ENCODE data around the gene ROR2.
A peak's percentile ranks its signal among the peaks of the same experiment; 100 is the strongest.

ROR2 gene

DNA sequence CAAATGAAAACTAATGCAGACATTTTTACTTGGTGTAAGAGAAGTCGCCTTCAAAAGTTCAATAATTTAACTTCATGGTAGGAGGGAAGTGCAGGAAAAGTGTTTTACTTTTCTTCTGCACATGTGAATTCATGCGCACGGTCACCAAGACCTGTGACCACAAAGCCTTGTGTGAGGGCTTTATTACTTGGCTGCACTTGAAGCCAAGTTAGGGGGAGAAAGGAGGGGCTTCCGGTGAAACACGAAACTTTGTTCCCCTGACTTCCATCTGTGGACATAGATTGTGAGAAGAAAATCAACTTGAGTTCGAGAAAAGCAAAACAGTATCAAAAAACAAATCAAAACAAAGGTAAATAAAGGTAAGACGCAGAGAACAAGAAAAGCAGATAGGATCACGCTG is 239.9 kb downstream of the ROR2 start:
- DNase-seq = no peak

DNA sequence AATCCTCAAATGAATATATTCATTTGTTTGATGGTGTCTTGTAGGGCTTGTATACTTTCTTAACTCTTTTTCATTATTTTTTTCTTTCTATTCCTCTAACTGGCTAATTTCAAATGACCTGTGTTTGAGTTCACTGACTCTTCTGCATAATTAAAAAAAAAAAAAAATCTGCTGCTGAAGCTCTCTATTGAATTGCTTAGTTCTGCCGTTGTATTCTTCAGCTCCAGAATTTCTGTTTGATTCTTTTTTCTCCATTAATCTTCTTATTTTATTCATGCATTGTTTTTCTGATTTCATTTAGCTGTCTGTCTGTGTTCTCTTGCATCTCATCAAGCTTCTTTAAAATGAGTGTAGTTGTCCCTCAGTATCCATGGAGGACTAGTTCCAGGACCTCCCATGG is 244.6 kb downstream of the ROR2 start:
- no peak for DNase-seq

DNA sequence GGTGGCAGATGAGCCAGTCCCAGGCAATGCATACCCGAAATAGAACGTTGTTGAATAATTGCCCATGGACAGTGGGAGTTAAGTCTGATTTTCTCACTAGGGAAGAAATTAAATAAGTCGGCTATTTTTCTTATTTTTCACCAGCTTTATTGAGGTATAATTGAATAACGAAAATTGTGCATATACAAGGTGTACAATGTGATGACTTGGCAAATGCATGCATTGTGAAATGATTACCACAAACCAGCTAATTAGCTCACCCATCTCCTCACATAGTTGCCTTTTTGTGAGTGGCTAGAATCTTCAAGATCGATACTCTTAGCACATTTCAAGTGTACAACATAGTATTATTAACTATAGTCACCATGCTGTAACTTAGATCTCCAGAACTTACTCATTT is 249.6 kb downstream of the ROR2 start:
- no peak for DNase-seq

DNA sequence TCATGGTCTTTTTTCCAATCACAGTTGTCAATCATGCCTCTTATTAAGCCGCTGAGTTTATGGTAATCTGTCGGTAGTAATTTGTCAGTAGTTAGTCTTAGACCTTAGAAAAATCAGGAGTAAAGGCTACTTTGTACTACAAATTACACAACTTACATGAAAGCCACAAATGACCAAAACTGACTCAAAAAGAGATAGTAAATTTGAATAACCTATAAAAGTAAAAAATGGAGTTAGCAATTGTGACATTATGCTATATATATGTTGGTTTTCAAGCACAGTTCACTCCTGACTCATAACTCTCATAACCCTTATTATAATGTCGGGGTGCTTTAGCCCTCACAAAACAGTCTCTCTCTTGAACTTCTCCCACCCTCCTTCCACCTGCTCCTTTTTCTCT is 251.8 kb downstream of the ROR2 start:
- no peak for DNase-seq

DNA sequence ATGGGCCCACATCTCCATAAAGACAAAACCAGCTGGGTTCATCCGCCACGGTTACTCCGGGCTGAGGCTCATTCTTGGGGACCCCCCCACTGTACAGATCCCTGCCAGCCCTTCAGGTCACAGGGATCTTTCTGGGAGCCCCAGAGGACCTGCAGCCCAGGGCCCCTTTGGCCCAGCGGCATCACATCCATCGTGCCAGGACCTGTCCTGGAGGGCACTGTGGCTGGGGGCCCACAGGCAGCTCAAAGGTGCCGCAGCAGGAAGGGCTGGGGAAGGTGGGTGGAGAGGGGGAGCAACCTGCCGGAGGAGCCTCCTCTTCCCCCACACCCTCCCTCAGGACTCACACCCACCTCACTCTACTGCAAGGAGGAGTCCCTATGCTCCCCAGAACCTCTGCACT is 252.8 kb downstream of the ROR2 start:
- no peak for DNase-seq

DNA sequence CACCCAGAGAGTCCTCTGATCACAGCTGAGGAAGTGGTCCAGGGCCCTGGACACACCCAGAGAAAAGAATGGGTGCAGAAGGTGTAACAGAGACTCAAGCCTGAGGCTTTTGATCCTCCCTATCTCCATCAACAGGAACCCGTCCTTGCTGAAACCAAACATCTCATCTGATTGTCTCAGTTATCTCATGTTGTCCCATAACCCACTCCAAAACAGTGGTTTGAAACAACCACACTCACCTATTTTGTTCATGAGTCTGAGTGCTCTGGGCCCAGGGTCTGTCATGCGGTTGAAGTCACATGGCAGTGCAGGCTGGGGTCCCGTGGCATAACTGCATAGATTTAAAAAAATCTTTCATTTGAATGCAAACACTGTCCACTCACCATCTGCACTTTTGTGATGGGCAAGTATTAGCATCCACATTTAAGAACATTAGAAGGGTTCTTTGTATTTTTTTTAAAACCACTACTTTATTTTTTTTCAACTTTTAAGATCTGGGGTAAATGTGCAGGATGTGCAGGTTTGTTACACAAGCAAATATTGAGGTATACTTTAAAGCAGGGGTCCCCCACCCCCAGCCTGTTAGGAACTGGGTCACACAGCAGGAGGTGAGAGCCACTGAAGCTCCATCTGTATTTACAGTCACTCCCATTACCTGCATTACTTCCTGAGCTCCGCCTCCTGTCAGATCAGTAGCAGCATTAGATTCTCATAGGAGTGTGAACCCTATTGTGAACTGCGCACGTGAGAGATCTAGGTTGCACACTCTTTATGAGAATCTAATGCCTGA is 255.8 kb downstream of the ROR2 start:
- no peak for DNase-seq

DNA sequence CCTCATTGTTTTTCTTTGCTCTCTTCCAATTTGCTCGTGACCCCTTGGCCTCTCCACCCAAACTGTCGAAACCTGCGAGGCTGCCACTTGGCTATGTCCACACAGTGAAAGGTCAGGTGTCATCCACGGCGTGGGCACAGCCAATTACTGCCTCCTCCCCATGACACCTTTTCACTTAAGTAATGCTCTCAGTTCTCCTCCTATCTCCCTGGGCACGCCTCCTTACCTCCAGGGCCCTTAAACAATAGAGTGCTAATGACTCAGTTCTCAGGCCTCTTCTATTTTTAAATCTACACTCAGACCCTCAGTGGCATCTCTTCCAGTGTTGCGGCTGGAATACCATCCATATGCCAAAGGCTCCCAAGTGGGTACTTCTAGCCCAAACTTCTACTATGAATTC is 256.8 kb downstream of the ROR2 start:
- no peak for DNase-seq

DNA sequence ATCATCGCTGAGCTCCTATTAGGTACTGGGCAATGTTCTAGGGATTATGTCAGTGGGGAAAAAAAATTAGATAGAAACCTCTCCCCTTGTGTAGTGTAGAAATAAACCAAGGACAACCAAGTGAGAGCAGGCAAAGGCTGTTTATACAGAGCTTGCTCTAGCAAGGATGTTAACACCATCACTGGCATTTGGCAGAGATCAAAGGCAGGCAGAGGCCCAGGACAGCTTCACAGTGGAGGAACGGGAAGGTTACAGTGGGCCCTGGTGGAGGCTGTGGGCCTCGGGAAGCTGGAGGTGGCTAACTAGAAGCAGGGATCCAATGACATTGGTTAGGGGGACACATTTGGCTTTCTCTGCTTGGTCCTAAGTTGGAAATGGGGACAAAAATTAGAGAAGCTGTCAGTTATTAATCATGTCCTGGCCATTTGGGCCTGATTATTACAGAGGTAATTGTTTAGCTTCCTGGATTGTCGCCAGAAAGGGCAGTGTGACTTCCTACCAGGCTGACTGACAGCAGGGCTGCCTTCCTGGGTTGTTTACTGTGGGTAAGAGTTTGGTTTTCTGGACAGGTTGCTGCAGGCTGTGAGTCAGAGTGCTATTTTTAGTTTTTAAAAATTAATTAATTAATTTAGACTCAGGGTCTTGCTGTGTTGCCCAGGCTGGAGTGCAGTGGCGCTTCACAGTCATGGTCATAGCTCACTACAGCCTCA is 259.3 kb downstream of the ROR2 start:
- no peak for DNase-seq

DNA sequence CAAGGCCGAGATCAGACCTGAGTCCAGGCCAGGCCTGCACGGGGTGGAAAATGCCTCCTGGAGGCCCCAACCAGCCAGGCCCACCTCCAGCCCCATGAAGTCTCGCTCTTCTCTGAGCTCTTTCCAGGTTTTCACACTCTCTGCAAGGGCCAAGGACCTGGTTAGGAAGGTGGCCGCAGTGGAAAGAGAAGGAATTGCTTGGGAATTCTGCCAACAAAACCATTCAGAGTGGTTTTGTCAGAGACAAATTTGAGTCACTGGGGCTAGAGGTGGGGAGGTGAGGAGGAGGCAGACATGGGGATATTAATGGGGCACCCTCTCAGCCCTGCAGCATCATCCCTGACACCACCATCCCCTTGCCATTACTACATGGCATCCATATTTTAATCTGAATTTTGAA is 261.0 kb downstream of the ROR2 start:
- no peak for DNase-seq

DNA sequence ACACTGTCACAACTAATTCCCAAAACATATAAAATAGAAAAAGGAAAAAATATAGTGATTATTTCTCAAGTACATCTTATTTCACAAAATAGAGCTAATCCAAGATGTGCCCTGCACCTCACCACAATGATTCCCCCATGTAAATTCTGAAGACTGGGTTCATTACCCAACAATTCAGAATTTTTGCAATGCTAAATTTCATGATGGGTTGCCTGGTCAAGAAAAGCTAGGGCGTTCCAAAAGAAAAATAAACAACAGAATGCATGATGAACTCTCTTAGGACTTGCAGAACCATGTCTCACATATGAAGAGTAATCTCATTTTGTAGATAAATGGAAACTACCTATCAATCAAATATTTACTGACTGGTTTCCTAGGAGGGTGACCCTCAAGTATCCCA is 266.8 kb downstream of the ROR2 start:
- DNase-seq = no peak

DNA sequence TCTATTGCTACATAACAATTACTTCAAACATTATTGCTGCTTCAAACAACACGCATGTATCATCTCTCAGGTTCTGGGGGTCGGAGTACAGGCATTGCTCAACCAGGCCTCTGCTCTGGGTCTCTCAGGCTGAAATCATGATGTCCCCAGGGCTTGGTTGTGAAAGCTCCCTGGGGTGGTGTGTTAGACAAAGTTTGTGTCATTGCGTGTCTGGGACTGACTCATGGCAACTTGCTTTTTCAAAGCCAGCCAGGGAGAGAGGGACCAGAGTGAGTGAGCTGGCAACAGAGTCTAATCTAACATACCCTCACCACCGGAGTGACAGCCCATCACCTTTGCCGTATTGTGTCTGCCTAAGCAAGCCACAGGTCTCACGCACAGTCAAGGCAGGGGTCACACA is 267.2 kb downstream of the ROR2 start:
- no peak for DNase-seq

DNA sequence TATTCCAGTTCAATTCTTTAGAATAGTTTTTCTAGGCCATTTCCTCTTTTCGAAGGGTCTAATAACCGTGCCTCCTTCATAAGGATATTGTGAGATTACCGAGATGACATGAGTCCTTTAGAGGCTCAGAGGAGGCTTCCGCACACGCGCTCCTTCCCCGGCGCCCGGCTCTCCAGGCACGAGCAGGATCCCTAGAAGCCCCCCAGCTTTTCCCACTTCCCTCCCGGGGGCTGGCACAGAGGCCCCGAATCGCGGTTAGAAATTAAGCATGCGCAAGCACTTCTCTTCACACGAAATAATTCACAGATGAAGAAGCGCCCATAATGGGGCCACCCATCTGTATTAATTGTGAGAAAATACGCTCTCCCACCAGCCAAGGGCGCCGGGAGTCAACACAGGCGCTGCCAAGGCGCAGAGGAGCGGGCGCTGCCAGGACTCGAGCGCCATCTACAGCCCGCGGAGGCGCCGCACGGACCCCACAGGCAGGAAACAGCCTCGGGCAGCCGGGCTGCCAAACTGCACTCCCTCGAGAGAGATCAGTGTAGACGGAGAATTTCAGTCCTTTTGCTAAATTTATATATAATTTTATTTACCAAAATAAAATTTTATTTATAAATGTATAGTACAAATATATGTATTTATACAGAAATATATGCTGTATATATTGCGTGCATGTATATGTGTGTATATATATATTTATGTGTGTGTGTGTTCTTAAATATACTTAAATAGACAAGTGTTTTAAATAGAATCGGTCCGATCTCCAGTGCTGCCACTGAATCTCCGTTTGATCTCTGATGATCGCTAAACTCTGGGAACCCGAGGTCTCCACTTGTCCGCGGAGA is 268.3 kb downstream of the ROR2 start:
- peak; percentile 78 for DNase-seq

DNA sequence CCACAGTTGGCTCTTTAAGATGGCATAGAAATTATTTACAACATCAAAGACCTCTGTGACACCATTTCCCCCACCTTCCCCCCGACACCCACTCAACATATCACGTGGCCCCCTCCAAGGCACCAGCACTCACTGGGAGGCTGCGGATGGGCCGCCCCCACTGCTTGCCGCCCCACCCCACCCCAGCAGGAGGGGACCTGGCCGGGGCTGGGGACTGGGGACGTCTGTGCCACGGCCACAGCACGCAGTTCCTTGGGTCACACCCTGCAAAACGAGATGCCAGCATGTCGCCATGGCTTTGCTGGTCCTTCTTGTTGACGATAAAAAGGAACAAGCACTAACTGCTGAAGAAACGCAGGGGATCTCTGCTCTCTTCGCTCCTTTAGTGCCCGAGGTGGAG is 269.0 kb downstream of the ROR2 start:
- no peak for DNase-seq

DNA sequence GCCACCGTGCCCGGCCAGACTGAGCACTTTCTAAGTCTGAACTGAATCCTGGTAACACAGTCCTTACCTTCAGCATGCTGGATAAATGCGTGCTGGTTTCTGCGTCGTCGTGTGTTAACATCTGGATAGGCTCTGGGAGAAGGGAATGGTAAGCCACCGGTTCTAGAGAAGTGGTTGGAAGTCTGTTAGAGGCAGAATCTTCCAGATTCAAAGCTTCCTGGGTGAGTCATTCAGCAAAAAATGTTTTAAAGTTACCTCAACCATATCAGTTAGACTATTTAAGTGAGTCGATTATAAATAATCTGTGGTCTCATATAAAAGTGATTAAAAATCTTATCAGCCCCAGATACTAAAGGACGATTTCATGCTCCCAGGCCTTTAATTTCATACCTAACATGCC is 269.9 kb downstream of the ROR2 start:
- DNase-seq = no peak

DNA sequence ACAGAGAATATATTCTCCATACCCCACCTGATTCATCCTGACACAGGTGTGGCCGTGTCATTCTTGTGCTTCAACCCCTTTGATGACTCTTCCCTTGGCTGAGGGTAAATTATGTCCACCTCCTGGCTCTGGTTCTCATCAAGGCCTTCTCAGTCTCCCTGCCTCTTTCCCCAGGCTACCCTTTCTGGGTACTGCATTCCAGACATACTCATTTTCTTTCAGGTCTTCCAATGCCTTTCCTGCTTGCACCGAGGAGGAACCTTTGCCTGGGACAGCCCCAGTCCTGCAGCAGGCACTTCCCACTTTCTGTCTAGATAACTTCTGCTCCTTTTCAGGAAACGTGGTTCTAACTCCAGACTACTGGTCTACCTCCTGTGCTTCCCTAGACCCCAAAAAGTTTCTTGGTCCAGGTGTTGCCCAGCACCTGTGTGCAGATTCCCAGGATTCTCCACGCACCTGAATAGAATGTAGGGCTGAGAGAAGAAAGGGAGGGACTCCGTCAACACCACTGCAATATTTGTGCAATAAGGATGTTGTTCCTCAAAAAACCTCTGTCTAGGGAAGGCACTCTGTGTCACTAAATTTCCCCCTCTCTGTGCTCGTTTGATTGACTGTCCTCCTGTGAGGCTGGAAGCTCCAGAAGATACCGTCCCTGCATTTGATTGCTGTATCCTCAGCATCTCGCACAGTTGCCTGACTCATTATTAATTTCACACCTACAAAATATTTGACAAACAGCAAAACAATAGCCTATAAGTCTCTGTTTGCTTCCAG is 271.0 kb downstream of the ROR2 start:
- DNase-seq = no peak

DNA sequence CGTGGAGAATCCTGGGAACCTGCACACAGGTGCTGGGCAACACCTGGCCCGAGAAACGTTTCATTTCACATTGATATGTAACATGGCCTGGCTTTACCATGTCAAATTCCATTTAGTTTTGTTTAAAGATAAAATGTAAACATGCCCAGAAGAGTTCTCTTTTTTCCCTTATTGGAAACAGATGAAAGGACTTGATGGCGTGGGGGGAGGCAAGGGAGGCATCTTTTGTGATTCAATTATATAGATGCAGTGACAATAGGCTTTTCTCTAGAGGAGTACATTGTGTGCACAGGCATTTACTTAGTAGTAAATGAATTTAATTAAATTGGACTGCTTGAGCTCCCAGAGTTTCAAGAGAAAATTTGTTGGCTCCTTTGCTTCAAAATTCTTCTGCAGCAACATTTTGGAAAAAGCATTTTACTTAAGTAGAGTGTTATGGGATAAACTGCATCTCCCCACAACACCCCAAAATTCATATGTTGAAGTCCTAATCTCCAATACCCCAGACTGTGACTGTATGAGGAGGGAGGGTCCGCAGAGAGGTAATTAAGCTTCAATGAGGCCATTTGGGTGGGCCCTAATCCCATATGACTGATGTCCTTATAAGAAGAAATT is 272.1 kb downstream of the ROR2 start:
- DNase-seq = no peak

DNA sequence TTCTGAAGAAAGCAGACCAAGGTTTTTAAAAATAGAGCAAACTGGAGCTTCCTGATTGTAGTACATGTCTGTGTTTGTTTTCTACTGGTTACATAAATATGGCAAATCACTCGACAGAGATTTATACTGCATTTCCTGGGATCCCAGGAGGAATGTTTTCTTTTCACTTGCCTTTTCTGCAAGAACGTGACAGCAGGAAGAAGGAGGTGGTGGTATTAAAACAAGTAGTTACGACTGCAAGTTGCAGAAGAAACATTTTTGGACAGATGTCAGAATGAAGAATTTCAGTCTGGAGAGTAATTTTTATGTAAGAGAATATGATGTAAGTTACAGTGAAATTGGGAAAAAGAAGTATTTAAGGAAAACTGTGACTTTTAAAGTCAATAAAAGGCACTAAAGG is 272.7 kb downstream of the ROR2 start:
- no peak for DNase-seq

DNA sequence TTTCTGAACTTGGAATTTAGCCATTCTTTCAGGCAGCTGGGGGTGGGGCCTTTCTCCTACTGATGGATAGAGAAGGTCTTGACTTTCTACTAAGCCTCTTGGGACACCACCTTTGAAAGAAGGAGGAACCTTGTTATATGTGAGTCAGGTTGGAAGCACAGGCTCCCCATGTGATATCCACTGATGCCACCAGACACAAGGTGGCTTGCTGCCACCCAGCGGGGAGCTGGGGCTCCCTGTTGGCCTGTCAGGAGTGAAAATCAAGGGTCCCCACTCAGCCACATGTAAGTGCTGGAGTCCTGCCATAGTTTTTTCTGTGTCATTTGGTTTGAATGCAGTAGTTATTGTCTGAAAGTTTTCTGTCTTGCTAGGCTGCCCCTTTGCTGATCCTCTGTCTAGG is 274.0 kb downstream of the ROR2 start:
- peak; percentile 45 for DNase-seq

DNA sequence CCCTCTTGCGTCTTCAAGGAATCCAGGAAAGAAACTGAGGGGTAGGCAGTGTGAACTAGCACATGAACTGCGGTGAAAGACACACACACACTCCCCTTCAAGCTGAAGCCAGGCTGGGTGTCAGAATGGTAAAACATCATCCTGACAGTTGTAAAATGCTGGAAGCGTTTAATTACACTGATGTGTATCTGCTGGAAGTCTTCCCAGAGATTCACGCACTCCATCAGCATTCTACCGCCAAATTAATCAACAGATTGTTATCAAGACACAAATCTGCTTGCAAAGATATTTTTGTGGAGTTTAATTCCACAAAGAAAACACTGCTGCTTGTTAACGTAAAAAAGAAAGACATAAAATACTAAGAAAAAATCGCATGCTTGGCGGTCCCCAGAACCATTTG is 285.4 kb downstream of the ROR2 start:
- no peak for DNase-seq

DNA sequence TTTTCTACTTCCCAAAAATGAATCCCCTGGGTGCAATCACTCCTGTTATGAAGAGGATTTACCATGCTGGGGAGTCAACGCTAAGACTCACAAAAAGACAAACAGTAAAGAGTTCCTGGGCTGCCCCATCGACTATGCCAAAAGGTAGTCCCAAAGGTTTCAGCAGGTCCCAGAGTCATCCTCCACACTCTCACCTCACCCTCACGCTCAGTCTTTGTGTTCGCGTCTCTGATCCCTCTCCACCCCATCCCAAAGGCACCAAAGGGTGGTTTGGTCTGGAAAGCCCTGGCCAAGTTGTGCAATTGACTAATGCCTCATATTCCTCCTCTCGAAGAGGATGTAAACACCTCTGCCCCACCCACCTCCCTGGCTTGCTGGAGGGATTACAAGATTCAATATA is 286.2 kb downstream of the ROR2 start:
- DNase-seq = no peak

DNA sequence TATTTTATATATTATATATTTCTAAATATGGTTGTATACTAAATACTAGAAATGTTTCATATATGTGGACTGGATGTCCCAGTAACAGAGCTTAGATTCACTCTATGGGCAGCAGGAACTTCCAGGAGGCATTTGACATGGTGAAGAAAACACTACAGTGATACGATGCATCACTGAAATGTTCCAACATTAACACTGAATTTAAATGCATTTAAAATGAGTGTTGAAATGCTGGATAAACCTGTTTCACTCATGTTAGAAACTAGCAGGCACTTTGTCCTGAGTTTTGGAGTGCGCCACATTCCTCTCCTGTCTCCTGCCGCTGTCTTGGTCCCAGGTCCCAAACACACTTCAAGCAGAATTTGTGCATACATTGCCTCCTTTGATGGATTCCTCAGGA is 288.6 kb downstream of the ROR2 start:
- DNase-seq = no peak

DNA sequence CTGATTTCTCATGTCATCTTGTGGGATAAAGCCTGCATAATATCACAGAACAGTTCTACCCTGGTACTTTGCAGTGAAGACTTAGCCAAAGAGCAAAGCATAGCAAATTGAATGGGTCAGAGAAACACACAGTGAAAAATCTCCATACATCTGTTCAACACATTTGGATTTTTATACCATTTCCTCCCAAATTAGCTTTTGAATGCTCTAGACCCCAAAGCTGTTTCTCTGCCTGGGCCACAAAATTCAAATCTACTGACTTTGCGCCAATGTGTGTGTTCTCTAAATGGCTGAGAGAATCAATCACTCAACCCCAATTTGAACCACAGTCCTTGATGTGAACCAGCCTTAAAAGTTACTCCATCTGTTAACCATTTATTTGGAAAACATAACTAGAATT is 289.5 kb downstream of the ROR2 start:
- DNase-seq = no peak

Data from OCI-M1 (cell line).